HFF-Myc (cell line): Measurements from ENCODE around the gene ST3GAL3.

ENCODE experiments used
- DNase-seq: peaks from one replicate; pipeline ENCODE4 v3.0.0-alpha.2; 2011; ENCODE audit warnings: low read depth; ENCODE audit errors: extremely low read depth
- H3K4me3 ChIP-seq: replicated peaks from 2 replicates; pipeline ENCODE4 v1.5.1; 2011; ENCODE audit warnings: low read depth, mild to moderate bottlenecking, control low read depth, low read length
- TF ChIP-seq, protein P1 (sequence below): IDR thresholded peaks from 2 replicates; pipeline ENCODE4 v1.5.1; 2012; ENCODE audit warnings: mild to moderate bottlenecking, low read depth, low read length, control low read depth; ENCODE audit errors: missing control alignments

ST3GAL3 gene

GRCh38 chr1:43753422-43753821 lies 46.1 kb downstream of the ST3GAL3 start:
- no peak overlapping the region for H3K4me3 ChIP-seq
- no peak for DNase-seq
- TF ChIP-seq, protein P1, sequence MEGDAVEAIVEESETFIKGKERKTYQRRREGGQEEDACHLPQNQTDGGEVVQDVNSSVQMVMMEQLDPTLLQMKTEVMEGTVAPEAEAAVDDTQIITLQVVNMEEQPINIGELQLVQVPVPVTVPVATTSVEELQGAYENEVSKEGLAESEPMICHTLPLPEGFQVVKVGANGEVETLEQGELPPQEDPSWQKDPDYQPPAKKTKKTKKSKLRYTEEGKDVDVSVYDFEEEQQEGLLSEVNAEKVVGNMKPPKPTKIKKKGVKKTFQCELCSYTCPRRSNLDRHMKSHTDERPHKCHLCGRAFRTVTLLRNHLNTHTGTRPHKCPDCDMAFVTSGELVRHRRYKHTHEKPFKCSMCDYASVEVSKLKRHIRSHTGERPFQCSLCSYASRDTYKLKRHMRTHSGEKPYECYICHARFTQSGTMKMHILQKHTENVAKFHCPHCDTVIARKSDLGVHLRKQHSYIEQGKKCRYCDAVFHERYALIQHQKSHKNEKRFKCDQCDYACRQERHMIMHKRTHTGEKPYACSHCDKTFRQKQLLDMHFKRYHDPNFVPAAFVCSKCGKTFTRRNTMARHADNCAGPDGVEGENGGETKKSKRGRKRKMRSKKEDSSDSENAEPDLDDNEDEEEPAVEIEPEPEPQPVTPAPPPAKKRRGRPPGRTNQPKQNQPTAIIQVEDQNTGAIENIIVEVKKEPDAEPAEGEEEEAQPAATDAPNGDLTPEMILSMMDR, result no peak

GRCh38 chr1:43754892-43755291 lies 47.6 kb downstream of the ST3GAL3 start:
- TF ChIP-seq, protein P1, result no peak
- no peak overlapping the region for H3K4me3 ChIP-seq
- DNase-seq, result no peak

GRCh38 chr1:43757343-43758053 lies 50.2 kb downstream of the ST3GAL3 start:
- TF ChIP-seq, protein P1, result no peak
- DNase-seq, result no peak

GRCh38 chr1:43760745-43761317 lies 53.5 kb downstream of the ST3GAL3 start:
- TF ChIP-seq, protein P1, result no peak
- no peak for DNase-seq

More at GRCh38 chr1:43757343-43758053, 50.2 kb downstream of the ST3GAL3 start:
- H3K4me3 ChIP-seq, result no peak overlapping the region

GRCh38 chr1:43763497-43763973 lies 56.2 kb downstream of the ST3GAL3 start:
- DNase-seq, result peak; percentile 86
- H3K4me3 ChIP-seq, result no peak overlapping the region
- TF ChIP-seq, protein P1, result peak; percentile 79

More at GRCh38 chr1:43760745-43761317, 53.5 kb downstream of the ST3GAL3 start:
- no peak overlapping the region for H3K4me3 ChIP-seq

GRCh38 chr1:43764581-43764980 lies 57.2 kb downstream of the ST3GAL3 start:
- H3K4me3 ChIP-seq, result no peak overlapping the region
- TF ChIP-seq, protein P1, result no peak
- no peak for DNase-seq
